Activated CD4-positive, alpha-beta T cell treated with anti-CD3 and anti-CD28 coated beads, Interleukin-2, Interleukin-4, amounts not matched to agents 100 ng/mL and 50 ng/mL, durations not matched to agents 16 hours and 8 hours (primary cell): Measurements from ENCODE around the gene SMC1B.
A peak's percentile ranks its signal among the peaks of the same experiment; 100 is the strongest.

Experiments
- DNase-seq: peaks from one replicate; pipeline ENCODE4 v3.0.0-alpha.2; 2020; ENCODE audit warnings: low spot score

The SMC1B gene

GRCh38 chr22:45318558-45319323 lies 94.7 kb downstream of the SMC1B start:
- DNase-seq: peak; percentile 57

GRCh38 chr22:45318168-45318557 lies 95.2 kb downstream of the SMC1B start:
- DNase-seq: peak; percentile 90

DNA sequence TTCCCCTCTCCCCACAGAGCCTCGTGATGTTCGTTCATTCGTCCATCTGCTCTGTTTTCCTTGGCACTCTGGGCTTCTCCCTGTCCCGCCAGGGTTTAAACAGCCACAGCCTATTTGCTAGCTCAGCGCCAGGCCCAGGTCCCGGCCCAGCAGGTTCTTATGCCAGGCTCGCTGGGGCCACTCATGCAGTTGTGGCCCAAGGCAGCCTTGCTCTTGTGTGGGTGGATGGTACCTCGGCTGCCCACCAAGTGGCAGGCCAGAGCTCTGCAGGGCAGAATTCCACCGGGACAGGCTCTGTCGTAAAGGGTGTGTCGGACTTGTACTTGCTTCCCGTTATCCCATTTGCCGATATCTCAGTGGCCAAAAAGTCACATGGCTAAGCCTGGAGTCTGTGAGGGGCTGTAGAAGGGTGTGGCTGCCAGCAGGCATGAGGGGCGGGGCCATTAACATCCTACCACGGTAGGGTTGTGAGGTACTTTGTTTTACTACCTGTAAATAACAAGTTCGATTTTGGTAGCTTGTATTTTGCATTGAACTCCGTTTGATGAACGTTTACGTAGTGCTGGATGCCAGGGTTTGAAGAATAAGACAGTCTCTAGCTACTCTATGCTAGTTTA lies 95.7 kb downstream of the SMC1B start:
- no peak for DNase-seq

DNA sequence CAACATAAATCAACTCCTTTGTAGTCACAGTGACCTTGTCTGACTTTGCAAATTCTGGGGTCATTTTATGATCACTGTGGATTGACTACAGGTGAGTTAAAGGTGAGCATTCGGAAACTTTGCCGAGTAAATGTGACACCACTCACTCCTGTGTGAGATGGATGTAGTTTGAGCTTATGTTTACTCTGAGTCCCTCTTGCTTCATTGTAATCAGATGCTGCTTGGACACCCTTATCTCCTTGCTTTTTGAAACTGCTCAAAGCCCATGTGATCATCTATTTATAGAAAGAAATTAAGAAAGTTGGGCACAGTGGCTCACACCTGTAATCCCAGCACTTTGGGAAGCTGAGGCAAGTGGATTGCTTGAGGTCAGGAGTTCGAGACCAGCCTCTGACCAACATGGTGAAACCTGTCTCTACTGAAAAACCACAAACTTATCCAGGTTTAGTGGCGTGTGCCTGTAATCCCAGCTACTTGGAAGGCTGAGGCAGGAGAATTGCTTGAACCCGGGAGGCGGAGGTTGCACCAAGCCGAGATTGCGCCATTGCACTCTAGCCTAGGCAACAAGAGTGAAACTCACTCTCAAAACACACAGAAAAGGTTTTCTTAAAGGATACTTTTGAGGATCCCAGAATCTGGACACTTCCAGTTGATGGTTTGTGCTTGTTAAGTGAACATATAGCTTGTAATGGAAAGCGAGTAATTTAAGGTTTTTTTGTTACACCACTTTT lies 96.4 kb downstream of the SMC1B start:
- no peak for DNase-seq

GRCh38 chr22:45314786-45315185 lies 98.6 kb downstream of the SMC1B start:
- DNase-seq: no peak

DNA sequence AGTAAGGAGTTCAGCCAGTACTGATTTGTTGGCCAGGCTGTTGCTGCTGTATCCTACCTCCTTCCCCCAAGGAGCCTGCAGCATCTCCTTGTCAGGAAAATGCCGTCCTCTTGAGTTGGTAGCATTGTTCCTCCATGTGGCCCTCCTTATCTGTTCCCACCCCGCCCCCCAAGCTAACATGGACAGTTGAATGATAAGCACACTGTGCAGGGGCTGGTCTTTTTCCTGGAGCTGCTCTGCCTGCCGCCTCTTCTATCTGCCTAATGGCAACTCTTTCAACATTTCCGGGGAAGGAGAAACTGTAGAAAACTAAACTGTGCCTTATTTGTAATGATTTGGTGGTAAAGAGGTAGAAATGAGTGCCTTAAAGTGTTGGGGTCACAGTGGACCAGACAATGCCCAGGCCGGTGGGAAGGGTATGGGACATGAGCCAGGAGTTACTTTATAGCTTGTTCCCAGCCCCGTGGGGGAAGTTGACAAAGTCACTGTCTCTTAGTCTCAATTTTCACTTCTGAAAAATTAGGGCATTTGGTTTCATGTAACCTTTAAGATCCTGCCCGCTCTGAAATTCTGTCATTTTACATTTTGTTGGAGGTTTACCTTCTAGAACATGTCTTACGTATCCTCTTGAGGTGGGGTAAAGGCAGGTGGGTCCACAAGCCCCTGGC lies 99.2 kb downstream of the SMC1B start:
- DNase-seq: no peak

DNA sequence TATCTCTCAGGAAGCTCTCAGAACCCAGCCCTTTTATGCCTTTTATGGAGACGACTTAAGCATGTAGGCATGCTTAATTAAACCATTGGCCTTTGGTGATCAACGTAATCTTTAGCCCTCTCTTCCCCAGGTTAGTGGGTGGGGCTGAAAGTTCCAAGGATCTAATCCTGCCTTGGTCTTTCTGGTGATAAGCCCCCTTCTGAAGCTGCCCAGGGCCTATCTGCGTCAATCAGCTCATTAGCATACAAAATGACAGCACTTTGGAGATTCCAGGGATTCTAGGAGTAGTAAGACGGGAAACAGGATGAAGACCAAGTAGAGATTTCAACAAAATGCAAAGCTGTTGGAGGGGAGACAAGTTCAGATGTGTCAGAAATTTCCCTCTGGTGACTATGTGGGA lies 100.5 kb downstream of the SMC1B start:
- DNase-seq: no peak

- no peak for DNase-seq
Observed at GRCh38 chr22:45312415-45312814, 101.0 kb downstream of the SMC1B start.

GRCh38 chr22:45310977-45311531 lies 102.3 kb downstream of the SMC1B start:
- DNase-seq: no peak

DNA sequence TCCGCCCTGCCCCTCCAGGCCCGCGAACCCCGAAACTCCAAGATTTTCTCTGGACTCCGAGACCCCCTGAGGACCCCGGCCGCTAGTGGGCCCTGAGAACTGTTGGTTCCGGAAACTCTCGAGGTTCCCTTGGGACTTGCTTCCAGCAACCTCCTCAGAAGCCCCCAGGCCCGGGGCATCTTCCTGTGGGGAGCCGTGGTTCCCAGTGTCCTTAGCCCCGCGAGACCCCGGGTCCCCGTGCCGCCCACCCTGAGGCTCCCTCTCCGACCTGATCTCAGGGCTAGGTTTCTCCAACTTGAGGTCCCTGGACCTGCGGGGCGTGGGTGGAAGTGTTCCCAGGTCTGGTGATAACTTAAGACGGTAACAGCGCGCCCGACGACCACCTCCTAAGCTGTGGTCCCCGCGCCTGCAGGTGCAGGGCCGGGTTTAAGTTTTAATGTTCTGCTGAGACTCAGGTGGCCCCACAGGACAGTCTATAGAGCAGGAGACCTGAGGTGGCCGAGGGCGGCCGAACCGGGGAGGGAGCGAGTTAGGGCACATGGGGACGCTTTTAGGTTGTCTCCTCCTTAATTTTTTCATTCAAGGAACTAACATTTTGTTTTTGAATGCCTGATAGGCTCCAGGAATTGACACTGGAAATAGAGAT lies 102.9 kb downstream of the SMC1B start:
- DNase-seq: no peak

- peak; percentile 96 for DNase-seq
Observed at GRCh38 chr22:45309422-45310227, 103.8 kb downstream of the SMC1B start, which contains the start of gene FAM118A. FAM118A (plus strand) TSS chr22:45309934; CDS start chr22:45322380, 12,446 bp downstream.

- no peak for DNase-seq
Observed at GRCh38 chr22:45308957-45309421, 104.4 kb downstream of the SMC1B start.

GRCh38 chr22:45308391-45308956 lies 104.9 kb downstream of the SMC1B start:
- no peak for DNase-seq

DNA sequence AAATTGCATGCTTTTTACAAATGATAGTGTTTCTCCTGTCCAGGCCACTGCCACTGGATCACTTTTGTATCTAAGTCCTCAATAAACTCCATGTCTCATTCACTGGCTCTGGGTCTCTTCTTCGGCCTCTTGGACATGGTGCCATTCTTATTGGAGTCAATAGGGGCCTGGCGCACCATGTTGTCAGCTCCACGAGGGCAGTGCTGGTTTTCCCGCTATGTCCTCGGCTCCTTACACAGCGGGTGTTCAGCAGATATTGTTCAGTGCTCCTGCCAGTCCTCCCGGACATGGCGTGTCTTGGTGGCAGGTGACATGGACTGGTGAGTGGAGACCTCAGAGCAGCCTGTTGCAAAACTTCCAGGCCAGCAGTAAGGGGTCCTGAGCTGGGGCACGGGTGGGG lies 107.3 kb downstream of the SMC1B start:
- no peak for DNase-seq

- no peak for DNase-seq
Observed at GRCh38 chr22:45305456-45306075, 107.8 kb downstream of the SMC1B start.

DNA sequence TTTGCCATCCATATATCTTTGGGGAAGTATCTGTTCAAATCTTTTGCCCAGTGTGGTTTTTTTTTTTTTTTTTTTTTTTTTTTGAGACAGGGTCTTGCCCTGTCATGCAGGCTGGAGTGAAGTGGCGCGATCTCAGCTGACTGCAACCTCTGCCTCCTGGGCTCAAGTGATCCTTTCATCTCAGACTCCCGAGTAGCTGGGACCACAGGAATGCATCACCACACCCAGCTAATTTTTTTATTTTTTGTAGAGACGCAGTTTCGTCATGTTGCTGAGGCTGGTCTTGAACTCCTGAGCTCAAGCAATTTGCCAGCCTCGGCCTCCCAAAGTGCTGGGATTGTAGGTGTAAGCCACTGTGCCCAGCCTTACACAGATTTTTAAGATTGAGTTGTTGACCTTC lies 108.4 kb downstream of the SMC1B start:
- no peak for DNase-seq

DNA sequence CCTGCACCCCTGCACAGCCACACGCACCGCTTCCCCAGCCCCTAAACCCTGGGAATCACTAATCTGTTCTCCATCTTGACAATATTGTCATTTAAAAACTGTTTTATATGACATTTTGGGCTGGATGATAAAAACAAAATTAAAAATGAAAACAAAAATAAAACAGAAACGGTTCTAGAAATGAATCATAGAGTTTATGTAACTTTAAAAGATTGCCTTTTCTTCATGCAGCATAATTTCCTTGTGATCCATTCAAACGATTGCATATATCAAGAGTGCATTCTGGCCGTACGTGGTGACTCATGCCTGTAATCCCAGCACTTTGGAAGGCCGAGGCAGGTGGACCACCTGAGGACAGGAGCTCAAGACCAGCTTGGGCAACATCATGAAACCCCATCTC lies 110.2 kb downstream of the SMC1B start:
- no peak for DNase-seq

DNA sequence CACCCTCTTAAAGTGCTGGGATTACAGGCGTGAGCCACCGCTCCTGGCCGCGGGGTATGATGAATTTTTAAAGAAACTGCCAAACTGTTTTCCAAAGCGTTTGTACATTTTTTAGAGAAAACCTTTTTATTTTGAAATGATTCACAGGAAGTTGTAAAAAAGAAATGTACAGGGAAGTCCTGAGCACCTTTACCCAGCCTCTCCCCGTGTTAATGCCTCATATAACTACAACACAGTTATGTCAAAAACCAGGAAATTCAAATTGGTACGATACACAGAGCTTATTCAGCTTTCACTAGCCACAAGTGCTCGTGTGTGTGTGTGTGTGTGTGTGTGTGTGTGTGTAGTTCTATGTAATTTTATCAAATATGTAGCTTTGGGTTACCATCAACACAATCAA lies 110.6 kb downstream of the SMC1B start:
- no peak for DNase-seq

- DNase-seq: no peak
Observed at GRCh38 chr22:45298934-45299505, 114.4 kb downstream of the SMC1B start.
